Liver (tissue), 9 donors: Measurements from ENCODE around the gene HJURP. TPM values are rescaled to one million over a fixed set of nuclear protein-coding genes. Genes with fewer than 3 reads are reported as not detected.

Source experiments
- DNase-seq: peaks from one replicate; pipeline ENCODE4 v3.0.0-alpha.2; 2017; ENCODE audit warnings: low spot score
- H3K27ac ChIP-seq, 2 donors: one replicate each; pipeline ENCODE4 v1.7.0; 2013; ENCODE audit warnings: inconsistent platforms in 2 of 2, low read length in 2 of 2, control low read depth in 1 of 2, low read depth in 1 of 2, mild to moderate bottlenecking in 1 of 2
- H3K27me3 ChIP-seq, 4 donors: one replicate each; pipeline versions ENCODE4 v1.6.1 to v1.7.0; 2013; ENCODE audit warnings: low read length in 3 of 4, inconsistent platforms in 1 of 4, mild to moderate bottlenecking in 1 of 4, moderate library complexity in 1 of 4; ENCODE audit not compliant: control insufficient read depth in 4 of 4, insufficient read depth in 4 of 4
- H3K36me3 ChIP-seq, 4 donors: one replicate each; pipeline versions ENCODE4 v1.6.1 to v1.7.0; 2013; ENCODE audit warnings: low read length in 3 of 4, mild to moderate bottlenecking in 3 of 4, low read depth in 1 of 4, moderate library complexity in 1 of 4; ENCODE audit not compliant: control insufficient read depth in 4 of 4, insufficient read depth in 3 of 4
- H3K4me1 ChIP-seq, 4 donors: one replicate each; pipeline versions ENCODE4 v1.6.1 to v1.7.0; 2013; ENCODE audit warnings: low read length in 3 of 4, mild to moderate bottlenecking in 3 of 4, moderate library complexity in 1 of 4; ENCODE audit not compliant: control insufficient read depth in 4 of 4, insufficient read depth in 4 of 4
- H3K4me3 ChIP-seq, 3 donors: one replicate each; pipeline versions ENCODE4 v1.6.1 to v1.7.0; 2013; ENCODE audit warnings: low read length in 3 of 3, control low read depth in 1 of 3, low read depth in 1 of 3, mild to moderate bottlenecking in 1 of 3
- H3K9ac ChIP-seq, 2 donors: one replicate each; pipeline ENCODE4 v1.7.0; 2013; ENCODE audit warnings: low read length in 2 of 2, mild to moderate bottlenecking in 2 of 2, moderate library complexity in 2 of 2, control low read depth in 1 of 2, low read depth in 1 of 2
- H3K9me3 ChIP-seq, 4 donors: one replicate each; pipeline versions ENCODE4 v1.6.1 to v1.7.0; 2013; ENCODE audit warnings: low read length in 3 of 4; ENCODE audit not compliant: control insufficient read depth in 4 of 4
- ATF3 ChIP-seq: IDR thresholded peaks from 2 replicates; pipeline ENCODE4 v1.6.1; 2016; ENCODE audit warnings: antibody characterized with exemption
- CTCF ChIP-seq: fragments of 150-350 bp; IDR thresholded peaks from 2 replicates; pipeline ENCODE4 v1.5.1; 2017; ENCODE audit warnings: improper control_type of control experiment, low read depth, low read length; ENCODE audit not compliant: missing input control
- EGR1 ChIP-seq, 2 donors: IDR thresholded peaks; 2 replicates each; pipeline ENCODE4 v1.6.1; 2016 to 2018; ENCODE audit warnings: antibody characterized with exemption in 2 of 2, low read depth in 2 of 2
- FOXA1 ChIP-seq: IDR thresholded peaks from 2 replicates; pipeline ENCODE4 v1.6.1; 2016; ENCODE audit warnings: antibody characterized with exemption
- FOXA2 ChIP-seq: IDR thresholded peaks from 2 replicates; pipeline ENCODE4 v1.6.1; 2016; ENCODE audit warnings: antibody characterized with exemption
- GABPA ChIP-seq, 2 donors: IDR thresholded peaks in 1 of 2; conservative IDR thresholded peaks in 1 of 2; 2 replicates each; pipeline ENCODE4 v1.6.1; 2016; ENCODE audit warnings: antibody characterized with exemption in 2 of 2, mild to moderate bottlenecking in 1 of 2, moderate library complexity in 1 of 2
- HNF4A ChIP-seq, 2 donors: conservative IDR thresholded peaks; 2 replicates each; pipeline ENCODE4 v1.6.1; 2016; ENCODE audit warnings: antibody characterized with exemption in 2 of 2, mild to moderate bottlenecking in 2 of 2
- HNF4G ChIP-seq: IDR thresholded peaks from 2 replicates; pipeline ENCODE4 v1.6.1; 2016; ENCODE audit warnings: antibody characterized with exemption
- JUND ChIP-seq, 2 donors: IDR thresholded peaks; 2 replicates each; pipeline ENCODE4 v1.6.1; 2016; ENCODE audit warnings: antibody characterized with exemption in 2 of 2
- MAX ChIP-seq: IDR thresholded peaks from 2 replicates; pipeline ENCODE4 v1.6.1; 2016; ENCODE audit warnings: antibody characterized with exemption
- NR2F2 ChIP-seq: IDR thresholded peaks from 2 replicates; pipeline ENCODE4 v1.6.1; 2016; ENCODE audit warnings: antibody characterized with exemption
- RAD21 ChIP-seq, 2 donors: IDR thresholded peaks; 2 replicates each; pipeline ENCODE4 v1.6.1; 2016; ENCODE audit warnings: antibody characterized with exemption in 2 of 2, mild to moderate bottlenecking in 2 of 2
- REST ChIP-seq: IDR thresholded peaks from 2 replicates; pipeline ENCODE4 v1.6.1; 2016; ENCODE audit warnings: antibody characterized with exemption, mild to moderate bottlenecking
- RXRA ChIP-seq, 2 donors: IDR thresholded peaks; 2 replicates each; pipeline ENCODE4 v1.6.1; 2017 to 2018; ENCODE audit warnings: antibody characterized with exemption in 2 of 2, mild to moderate bottlenecking in 1 of 2
- SP1 ChIP-seq: IDR thresholded peaks from 2 replicates; pipeline ENCODE4 v1.6.1; 2018; ENCODE audit warnings: antibody characterized with exemption, mild to moderate bottlenecking
- TAF1 ChIP-seq: conservative IDR thresholded peaks from 2 replicates; pipeline ENCODE4 v1.6.1; 2016; ENCODE audit warnings: antibody characterized with exemption, mild to moderate bottlenecking
- YY1 ChIP-seq: IDR thresholded peaks from 2 replicates; pipeline ENCODE4 v1.6.1; 2016; ENCODE audit warnings: antibody characterized with exemption, mild to moderate bottlenecking
- ZBTB33 ChIP-seq: IDR thresholded peaks from 2 replicates; pipeline ENCODE4 v1.6.1; 2016; ENCODE audit warnings: antibody characterized with exemption
- WGBS: extraction: QIAGEN DNeasy Blood & Tissue Kit; methylation state at CpG from one replicate; pipeline ENCODE4 v1.1.7; 2013; 5-methylcytosine and 5-hydroxymethylcytosine counted together
- polyA plus RNA-seq, 2 donors: library from polyadenylated mRNA; stranded (reverse) in 1 of 2; unstranded in 1 of 2; fragments of 200-250 nt in 1 of 2; fragments of >200 nt in 1 of 2; fragmentation: Nextera tagmentation in 1 of 2; extraction: Ambion mirVana in 1 of 2; gene quantifications; one replicate each; pipeline versions ENCODE4 v1.2.1 to v1.2.3, GENCODE V29; 2013 to 2015
- total RNA-seq, 2 donors: library from RNA; depleted of rRNA; stranded (reverse); fragments of >200 nt; gene quantifications; one replicate each; pipeline ENCODE4 v1.2.3, GENCODE V29; 2014
- donor health status: healthy.
- donor health status: healthy.
- donor health status: healthy.
- donor health status: healthy.
- donor health status: healthy.

The HJURP gene
- total and polyA plus RNA-seq, 4 donors, result 0.08 to 32.9 (median 1.4) TPM

- Histone ChIP-seq H3K27ac (no peak overlapping the region), H3K9me3 (no peaks in the 10 kb centered on the region), H3K36me3 (no peaks in the 10 kb centered on the region), H3K4me1 (peaks cover 2 to 15% (median 7%) of the 10 kb centered on the region in 4 donors), H3K27me3 (no peaks in the 10 kb centered on the region), H3K9ac (no peak overlapping the region), H3K4me3 (no peak overlapping the region)
- TF ChIP-seq SP1, result no peak
- TF ChIP-seq FOXA1, result no peak
- TF ChIP-seq NR2F2, result no peak
- TF ChIP-seq RXRA (IDR thresholded peaks at IDR 0.05), result no peak
- TF ChIP-seq ATF3, result no peak
- TF ChIP-seq EGR1 (IDR thresholded peaks at IDR 0.05; ENCODE audit: low read depth in 2 of 2), result no peak
- no peak for TF ChIP-seq RAD21 (IDR thresholded peaks at IDR 0.05)
- TF ChIP-seq TAF1, result no peak
- no peak for TF ChIP-seq JUND (IDR thresholded peaks at IDR 0.05)
- no peak for TF ChIP-seq MAX
- TF ChIP-seq REST, result no peak
- TF ChIP-seq HNF4G, result no peak
- no peak for DNase-seq
- 94% methylated on average over 4 of the region's 4 CpGs for WGBS
Observed at GRCh38 chr2:233816771-233817170, 37.6 kb downstream of the HJURP start.

- no peak overlapping the region for H3K27ac ChIP-seq
- DNase-seq, result no peak
- no peaks in the 10 kb centered on the region for H3K9me3 ChIP-seq
- H3K4me1 ChIP-seq, result peaks cover 0 to 11% (median 4%) of the 10 kb centered on the region in 4 donors
- no peak overlapping the region for H3K4me3 ChIP-seq
- no peaks in the 10 kb centered on the region for H3K36me3 ChIP-seq
- H3K27me3 ChIP-seq, result no peaks in the 10 kb centered on the region
- H3K9ac ChIP-seq, result no peak overlapping the region
- WGBS, result 78% methylated on average over 2 of the region's 2 CpGs
- no peak for TF ChIP-seq TAF1
- TF ChIP-seq RAD21 (IDR thresholded peaks at IDR 0.05), result no peak
- TF ChIP-seq REST, result no peak
- no peak for TF ChIP-seq FOXA1
- TF ChIP-seq YY1, result no peak
- TF ChIP-seq ZBTB33, result no peak
- TF ChIP-seq RXRA (IDR thresholded peaks at IDR 0.05), result no peak
- no peak for TF ChIP-seq JUND (IDR thresholded peaks at IDR 0.05)
- TF ChIP-seq FOXA2, result no peak
- TF ChIP-seq MAX, result no peak
- TF ChIP-seq ATF3, result no peak
- no peak for TF ChIP-seq NR2F2
- TF ChIP-seq HNF4G, result no peak
- TF ChIP-seq EGR1 (IDR thresholded peaks at IDR 0.05; ENCODE audit: low read depth in 2 of 2), result no peak
- no peak for TF ChIP-seq HNF4A (conservative IDR thresholded peaks at IDR 0.05)
- no peak for TF ChIP-seq GABPA (IDR thresholded peaks at IDR 0.05 in 1 of 2, conservative IDR thresholded peaks at IDR 0.05 in 1 of 2)
- no peak for TF ChIP-seq SP1
- TF ChIP-seq CTCF, result no peak
Observed at GRCh38 chr2:233816334-233816733, 38.0 kb downstream of the HJURP start.
